ENCODE measurements around the gene MYD88. TPM values are rescaled to one million over a fixed set of nuclear protein-coding genes. Genes with fewer than 3 reads are reported as not detected.
"Not testable (repeated sequence)": the region's sequence is repeated elsewhere in the genome, so short reads cannot be mapped to it uniquely, and the experiment has no call there.

The MYD88 gene
- total RNA-seq, 1 donor from 2014 or later, result 37.5 TPM

DNA sequence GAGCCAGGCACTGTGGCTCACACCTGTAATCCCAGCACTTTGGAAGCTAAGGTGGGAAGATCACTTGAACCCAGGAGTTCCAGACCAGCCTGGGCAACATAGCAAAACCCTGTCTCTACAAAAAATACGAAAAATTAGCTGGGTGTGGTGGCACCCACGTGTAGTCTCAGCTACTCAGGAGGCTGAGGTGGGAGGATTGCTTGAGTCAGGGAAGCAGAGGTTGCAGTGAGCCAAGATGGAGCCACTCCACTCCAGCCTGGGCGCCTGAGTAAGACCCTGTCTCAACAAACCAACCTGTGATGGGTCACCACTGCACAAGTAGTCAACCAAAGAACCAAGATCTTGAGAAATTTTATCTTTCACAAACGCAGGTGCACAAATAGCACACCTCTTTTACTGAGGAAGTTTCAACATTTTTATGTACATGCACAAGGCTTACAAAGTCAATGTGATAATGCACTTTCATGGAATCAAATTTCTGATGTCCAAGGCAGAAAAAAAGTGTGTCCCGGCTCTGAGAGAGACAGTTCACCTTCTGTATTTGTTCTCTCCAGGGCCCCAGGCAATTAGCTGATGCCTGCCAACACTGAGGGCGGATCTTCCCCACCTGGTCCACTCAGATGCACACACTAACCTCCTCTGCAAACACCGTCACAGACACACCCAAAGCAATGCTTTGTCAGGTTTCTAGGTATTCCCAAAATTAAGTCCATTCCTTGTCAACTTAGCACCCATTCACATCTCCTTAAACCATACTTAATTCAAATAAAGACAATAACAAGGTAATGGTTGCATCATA lies 13.9 kb upstream of the MYD88 start:
- peak; percentile 59 for DNase-seq (ENCODE audit: low spot score)
- peak; percentile 10 for ATAC-seq

DNA sequence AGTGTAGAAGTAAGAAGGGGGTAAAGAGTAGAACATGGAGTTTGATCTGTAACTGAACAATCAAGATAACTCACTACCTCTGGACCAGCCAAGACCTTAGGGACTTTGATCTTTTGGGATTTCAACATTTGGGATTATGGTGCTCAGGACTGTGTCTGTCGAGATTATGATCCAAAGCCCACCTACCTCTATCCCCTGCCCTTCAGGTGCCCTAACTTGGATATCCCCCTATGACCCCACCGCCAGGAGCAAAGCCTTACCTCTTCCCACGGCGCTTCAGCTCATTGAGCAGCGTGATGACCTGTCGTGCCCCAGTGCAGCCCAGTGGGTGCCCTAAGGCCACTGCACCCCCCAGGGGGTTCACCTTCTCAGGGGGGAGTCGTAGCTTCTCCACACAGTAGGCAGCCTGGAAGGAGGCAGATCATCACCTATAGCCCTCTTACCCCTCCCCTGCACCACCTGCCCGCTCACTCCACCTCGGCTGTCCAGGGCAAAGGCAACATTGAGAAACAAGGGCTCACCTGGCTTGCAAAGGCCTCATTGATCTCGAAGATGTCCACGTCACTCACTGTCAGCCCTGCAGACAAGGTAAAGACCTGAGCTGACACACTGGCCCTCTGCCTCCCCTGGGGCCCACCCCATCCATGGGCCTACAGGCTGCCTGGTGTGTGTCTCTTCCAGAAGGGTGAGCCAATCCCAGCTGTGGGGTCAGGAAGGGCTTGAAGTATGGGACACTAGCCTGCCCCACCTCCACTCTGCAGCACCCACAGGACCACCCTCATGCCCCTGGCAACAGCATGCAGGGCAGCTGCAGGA lies 12.9 kb upstream of the MYD88 start:
- DNase-seq (ENCODE audit: low spot score) (peak; percentile 94), ATAC-seq (peak; percentile 71)

DNA sequence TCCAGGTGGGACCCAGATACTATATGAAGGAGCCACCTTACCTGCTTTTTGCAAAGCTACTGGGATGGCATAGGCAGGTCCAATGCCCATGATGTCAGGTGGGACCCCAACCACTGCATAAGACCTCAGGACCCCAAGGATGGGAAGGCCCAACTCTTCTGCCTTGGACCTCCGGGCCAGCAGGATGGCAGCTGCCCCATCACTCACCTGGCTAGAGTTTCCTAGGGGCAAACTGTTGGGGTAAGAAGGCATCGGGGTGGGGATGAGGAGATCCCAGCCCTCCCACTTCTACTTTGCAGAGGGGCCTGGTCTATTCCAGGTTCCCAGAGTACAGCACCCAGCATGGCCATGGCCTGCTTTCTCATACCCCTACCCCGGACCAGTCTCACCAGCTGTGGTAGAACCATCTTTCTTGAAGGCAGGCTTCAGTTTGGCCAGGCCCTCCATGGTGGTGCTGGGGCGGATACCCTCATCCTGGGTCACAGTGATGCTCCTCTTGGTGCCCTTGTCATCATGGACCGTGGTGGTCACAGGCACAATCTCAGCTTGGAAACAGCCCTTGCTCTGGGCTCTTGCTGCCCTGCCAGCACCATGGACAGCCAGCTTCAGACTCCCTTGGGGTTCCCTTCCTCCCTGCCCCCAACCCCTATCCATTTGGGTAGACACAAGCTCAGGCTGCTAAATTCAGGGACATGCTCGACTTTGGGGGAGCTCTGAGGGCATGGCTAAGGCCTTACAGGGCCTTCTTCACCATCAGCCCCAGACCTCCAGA lies 12.2 kb upstream of the MYD88 start:
- DNase-seq (ENCODE audit: low spot score) (no peak), ATAC-seq (peak; percentile 0)

DNA sequence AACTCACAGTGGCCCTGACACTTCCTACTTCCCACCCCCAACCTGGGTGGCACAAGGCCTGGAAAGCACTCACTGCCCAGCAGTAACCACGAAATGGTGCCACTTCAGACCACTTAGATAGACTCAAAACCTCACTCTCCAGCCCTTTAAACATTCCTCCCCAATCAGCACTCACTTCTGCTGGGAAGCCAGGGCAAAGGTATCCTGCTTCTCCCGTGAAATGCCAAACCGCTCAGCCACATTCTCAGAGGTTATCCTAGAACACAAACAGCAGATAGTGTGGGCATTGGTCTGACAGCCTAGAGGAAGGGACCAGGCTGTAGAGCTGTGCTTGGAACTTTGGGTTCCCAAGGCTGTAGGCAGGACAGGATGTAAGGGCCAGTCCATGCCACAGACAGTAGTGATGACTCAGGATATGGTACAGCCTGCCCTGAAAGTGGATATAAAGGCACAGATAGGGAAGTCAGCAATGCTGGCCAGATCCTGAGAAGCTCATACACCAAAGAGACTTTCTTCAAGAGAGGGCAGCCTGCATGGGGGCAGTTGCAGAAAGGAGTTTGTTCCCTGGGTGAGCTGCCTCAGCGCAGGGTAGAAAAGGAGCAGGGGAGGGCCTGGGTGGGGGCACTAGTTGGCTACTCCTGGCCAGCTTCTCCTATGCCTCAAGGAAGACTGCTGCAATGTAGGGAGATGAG lies 10.7 kb upstream of the MYD88 start:
- DNase-seq (ENCODE audit: low spot score) (peak; percentile 41), ATAC-seq (no peak)

DNA sequence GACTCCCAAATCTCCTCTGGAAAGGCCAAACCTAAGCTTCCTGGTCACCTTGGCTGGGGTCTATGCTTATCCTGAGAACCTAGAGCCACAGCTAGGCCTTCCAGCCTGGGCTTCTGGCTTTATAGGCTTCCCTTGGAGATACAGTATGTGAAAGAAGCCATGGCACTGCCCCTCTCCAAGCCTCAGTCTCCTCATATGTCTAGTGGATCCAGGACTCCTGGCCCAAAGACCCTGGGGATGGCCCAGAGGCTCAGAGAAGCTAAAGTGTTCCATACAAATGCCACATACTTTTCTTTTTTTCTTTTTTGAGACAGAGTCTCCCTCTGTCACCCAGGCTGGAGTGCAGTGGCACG lies 10.2 kb upstream of the MYD88 start:
- no peak for ATAC-seq
- peak; percentile 38 for DNase-seq (ENCODE audit: low spot score)

DNA sequence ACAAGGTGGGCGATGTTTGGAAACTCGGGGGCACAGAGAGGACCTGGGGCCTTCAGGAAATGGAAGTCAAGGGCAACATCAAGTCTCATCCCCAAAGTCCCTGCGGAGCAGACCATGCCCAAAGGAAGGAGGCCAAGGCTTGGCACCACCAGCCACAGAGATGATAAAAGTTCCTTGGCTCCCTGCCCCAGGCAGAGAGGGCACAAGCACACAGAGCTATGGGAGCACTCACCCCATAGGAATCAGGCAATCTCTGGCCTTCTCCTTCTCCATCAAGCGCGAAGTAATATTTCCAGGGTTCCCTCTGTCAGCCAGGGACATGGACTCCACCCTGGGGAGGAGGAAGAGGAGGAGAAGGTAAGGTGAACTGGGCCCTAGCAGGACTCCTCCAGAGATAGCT lies 9.4 kb upstream of the MYD88 start:
- peak; percentile 73 for DNase-seq (ENCODE audit: low spot score)
- ATAC-seq, result peak; percentile 1

DNA sequence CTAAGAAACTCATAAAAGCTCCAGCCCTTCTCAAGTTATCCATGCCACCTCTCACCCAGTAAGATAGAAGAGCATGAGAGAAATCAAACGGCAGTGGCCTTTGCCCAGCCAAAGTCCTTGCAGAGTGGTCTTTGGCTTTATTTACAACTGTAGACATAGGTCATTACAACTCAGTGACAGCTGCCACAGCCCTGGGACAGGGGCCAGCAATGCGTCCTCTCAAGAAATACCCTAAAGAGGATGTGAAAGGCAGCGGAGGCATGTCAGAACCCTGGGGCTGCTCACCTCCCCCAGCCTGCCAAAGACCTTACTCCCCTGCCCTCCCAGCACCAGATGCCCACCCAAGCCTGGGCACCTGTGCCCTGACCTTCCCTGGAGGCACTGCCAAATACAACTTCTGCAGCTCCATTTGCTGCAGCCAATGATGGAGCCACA lies 7.8 kb upstream of the MYD88 start:
- peak; percentile 44 for ATAC-seq
- peak; percentile 94 for DNase-seq (ENCODE audit: low spot score)

DNA sequence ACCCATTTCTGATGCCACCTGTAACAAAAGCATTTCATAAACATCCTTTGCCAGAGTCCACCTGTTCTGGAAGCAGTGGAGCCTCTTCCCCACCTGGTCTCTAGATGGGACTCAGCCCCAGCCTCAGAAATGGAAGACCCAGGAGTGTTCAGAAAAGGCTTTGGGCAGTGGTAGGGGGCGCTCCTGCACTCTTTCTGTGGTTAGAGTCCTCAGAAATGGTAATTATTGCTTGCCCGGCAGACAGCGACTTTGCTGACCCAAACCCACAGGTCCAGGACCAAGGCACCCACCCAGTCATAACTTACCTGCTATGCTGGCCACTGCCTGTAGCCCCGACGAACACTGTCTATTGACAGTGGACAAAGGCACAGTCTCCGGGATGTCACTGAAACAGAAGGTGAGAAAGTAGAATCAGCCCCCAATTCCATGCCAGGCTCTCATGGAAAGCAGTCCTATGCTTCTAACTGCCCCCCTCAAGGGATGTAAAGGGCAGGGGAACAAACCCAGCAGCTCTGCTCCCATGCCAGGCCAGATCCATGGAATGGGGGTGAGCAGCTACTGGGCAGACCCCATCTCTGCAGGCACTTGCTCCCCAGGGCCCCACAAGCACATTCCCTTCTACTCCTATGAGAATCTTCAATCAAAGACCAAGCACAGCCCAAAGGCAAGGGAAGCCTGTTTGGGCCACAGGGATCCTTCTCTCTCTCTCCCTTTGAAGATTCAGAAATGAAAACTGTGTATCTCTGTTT lies 6.7 kb upstream of the MYD88 start:
- DNase-seq (ENCODE audit: low spot score) (peak; percentile 53), ATAC-seq (no peak)

DNA sequence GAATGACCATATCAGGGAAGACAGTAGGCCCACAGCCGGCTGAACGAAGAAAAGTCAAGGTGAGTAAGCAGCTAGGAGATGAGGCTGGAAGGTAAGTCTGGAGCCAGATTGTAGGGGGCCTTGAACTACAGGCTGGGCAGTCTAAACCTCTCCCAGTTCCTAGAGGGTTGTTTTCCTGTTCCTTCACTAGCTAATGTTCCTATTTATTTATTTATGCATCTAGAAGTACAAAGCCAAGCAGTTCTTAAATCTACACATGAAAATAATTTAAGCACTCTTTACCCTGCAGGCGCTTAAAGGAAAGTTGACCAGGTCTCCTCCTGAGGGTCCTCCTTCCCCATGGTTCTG lies 5.3 kb upstream of the MYD88 start:
- DNase-seq (ENCODE audit: low spot score) (no peak), ATAC-seq (no peak)

DNA sequence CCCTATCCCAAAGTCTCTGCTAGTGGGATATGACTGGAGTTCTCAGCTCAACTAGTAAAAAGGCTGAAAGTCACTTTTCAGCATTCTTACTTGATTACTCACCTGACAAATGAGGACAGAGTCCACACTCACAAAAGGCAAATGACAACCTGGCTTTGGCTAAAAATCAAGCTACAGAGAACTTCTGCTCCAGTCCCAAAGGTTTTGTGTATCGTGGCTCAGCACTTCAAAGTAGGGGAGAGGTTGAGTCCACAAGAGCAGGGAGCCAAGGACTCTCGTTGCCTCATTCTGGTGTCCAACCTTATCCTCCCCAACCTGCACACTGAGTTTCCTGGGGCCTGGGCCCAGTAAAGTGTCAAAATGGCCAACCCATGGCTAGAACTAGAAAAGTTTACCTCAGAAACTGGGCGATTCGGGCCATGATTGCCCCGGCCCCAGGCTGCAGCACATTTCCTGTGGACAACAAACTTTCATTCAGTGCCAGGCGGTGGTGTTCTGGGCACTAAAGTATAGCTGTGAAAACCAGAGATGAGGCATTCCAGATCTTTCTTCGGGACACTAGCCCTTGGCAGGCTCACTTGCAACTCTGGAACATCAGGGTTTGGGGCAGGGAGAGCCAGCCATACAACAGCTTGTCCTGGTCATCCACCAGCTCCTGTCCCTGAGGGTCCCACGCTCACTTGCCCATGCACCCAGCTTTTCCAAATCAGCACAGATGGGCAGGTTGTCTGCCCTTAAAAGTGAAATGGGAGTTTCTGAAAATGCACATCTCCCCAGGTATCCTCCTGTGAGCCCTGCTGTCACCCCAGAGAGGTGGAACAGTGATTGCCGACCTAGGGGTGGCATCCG lies 4.7 kb upstream of the MYD88 start:
- ATAC-seq (peak; percentile 48), DNase-seq (ENCODE audit: low spot score) (peak; percentile 92)

DNA sequence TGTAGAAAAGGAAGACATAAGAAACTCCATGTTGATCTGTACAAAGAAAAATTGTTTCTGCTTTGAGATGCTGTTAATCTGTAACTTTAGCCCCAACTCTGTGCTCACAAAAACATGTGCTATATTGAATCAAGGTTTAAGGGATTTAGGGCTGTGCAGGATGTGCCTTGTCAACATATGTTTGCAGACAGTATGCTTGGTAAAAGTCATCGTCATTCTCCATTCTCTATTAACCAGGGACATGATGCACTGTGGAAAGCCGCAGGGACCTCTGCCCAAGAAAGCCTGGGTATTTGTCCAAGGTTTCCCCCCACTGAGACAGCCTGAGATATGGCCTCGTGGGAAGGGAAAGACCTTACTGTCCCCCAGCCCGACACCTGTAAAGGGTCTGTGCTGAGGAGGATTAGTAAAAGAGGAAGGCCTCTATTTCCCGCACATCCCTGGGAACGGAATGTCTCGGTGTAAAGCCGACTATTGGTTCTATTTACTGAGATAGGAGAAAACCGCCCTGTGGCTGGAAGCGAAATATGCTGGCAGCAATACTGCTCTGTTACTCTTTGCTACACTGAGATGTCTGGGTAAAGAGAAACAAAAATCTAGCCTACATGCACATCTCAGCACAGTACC lies 3.8 kb upstream of the MYD88 start:
- not testable (repeated sequence) for ATAC-seq
- DNase-seq (ENCODE audit: low spot score), result peak; percentile 45

DNA sequence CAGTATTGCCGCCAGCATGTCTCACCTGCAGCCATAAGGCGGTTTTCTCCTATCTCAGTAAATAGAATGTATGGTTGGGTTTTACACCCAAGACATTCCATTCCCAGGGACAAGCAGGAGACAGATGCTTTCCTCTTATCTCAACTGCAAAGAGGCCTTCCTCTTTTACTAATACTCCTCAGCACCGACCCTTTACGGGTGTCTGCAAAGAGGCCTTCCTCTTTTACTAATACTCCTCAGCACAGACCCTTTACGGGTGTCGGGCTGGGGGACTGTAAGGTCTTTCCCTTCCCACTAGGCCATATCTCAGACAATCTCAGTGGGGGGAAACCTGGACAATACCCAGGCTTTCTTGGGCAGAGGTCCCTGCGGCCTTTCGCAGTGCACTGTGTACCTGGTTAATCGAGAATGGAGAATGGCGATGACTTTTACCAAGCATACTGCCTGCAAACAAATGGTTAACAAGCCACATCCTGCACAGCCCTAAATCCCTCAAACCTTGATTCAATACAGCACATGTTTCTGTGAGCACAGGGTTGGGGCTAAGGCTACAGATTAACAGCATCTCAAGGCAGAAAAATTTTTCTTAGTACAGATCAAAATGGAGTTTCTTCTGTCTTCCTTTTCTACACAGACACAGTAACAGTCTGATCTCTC lies 2.7 kb upstream of the MYD88 start:
- ATAC-seq, result not testable (repeated sequence)
- peak; percentile 45 for DNase-seq (ENCODE audit: low spot score)

DNA sequence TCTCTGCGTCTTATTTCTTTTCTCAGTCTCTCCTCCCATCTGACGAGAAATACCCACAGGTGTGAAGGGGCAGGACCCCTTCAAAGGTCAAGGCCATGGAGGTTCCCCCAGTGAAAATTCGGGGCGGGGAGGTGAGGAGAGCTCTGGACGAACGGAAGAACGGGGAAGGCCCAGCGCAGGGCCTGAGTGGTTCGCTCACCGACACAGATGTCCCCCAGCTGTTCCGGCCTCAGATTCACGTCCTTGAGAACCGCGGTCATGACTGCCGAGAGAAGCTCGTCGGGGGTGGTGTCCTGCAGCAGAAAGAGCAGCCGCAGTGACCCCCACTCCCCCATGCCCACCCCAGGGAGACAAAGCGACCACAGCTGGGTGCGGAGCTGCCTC lies 2.1 kb upstream of the MYD88 start:
- DNase-seq (ENCODE audit: low spot score) (peak; percentile 56), ATAC-seq (no peak)

DNA sequence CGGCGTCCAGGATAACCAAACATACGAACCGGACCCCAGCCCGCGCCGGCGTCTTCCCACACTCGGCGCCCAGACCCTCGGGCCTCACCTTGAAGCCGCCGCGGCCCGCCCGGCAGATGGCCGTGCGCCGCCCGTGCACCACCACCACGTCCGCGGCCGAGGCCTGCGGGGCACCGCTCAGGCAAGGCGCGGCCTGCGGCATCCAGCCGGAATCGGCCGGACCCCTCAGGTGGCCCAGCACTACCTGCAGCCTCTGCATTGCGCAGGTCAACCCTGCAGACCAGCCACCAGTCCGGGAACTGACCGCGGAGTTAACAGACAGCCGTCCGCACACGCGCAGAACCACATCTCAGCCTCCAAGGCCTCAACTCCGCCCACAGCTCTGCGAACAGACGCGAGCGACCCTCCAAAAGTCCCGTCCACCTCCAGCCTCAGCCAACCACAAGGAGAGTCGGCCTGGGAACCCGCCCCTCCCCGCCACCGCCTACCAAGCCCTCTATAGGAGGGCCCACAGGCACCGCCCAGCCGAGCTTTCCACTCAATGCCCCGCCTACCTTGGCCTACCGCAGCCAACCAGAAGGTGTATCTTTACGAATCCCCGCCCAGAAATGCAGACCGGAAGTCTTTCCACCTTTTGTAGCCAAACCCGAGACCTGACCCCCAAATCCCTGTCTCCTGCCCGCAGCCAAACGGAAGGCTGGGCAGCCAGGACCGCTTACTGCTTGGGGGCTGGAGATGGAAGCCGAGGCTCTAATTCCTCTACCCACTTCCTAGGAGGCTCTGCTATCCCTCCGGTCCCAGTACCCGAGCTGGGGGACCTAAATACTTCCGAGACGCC lies 1.5 kb upstream of the MYD88 start, which contains the start of gene ACAA1:
Gene ACAA1, minus strand, starts transcription at position 351 of the 838 bp plus-strand sequence. Its CDS starts 92 bp downstream, at position 259.
- peak; percentile 80 for ATAC-seq
- DNase-seq (ENCODE audit: low spot score), result peak; percentile 100

DNA sequence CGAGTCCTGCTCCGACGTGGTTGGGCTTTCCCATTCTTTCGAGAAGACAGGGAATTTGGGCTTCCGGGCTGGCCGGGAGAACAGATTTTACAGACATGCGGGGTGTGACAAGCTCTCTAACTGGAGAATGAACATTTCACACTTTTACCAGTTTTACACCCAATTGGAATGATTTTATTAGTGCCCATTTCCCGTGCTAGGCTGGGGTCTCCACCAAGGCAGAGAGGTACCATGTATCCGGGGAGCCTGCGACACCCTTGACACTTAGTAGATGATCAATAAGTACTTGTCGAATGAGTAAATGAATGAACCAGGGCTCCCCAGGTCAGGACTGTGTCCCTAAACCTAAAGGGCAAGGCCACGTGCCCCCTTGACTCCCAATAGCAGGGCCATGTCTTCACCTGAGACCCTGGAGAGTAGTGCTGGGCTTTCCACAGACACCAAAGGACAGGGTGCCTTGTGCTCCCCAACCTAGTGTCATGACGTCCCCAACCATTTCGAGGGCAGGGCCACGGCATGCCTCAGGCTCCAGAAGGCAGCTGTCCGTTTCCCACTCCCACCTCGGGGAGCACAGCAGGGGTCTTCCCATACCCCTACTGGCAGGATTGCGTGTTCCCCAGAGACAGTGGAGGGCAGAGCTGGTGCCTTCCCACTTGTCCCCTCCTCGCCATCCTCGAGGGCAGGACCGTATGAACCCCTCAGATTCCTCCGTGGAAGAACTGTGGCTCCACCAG lies 679 bp upstream of the MYD88 start:
- DNase-seq (ENCODE audit: low spot score) (peak; percentile 60), ATAC-seq (no peak)

DNA sequence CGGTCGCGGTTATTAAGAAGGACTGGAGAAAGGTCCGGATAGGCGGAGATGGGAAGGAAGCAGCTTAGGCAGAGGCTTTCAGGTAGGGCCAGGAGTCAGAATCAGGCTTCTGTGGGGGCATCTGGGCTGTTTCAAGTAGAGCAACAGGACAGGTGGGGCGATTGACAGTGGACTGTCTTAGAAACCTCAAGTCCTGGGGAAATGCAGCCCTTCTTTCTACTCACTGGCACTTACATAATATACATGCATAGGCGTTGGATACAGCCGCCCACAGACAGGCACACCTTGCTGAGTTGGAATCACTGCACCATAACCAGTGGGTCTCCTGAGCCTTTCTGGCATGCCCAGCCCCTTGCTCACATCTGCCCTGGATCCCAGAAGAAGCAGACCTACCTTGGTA lies 730 bp downstream of the MYD88 start:
- DNase-seq (ENCODE audit: low spot score), result no peak
- ATAC-seq, result no peak

DNA sequence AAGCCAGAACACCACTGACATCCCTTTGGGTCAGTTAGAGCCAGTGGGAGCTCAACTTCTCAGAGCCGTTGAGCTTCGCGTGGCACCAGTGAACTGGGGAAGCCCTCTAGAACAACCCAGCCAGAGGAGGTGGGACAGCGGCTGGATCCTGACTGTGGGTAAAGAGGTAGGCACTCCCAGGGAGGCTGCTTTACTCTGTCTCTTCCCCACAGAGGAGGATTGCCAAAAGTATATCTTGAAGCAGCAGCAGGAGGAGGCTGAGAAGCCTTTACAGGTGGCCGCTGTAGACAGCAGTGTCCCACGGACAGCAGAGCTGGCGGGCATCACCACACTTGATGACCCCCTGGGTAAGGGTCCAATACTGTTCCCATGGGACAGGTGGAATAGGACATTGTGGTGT lies 1.2 kb downstream of the MYD88 start:
- DNase-seq (ENCODE audit: low spot score), result peak; percentile 40

More for the DNA sequence above, 1.2 kb downstream of the MYD88 start:
- no peak for ATAC-seq
